H9 (cell line): Measurements from ENCODE around the gene KIAA1671. TPM values are rescaled to one million over a fixed set of nuclear protein-coding genes. Genes with fewer than 3 reads are reported as not detected.

Source experiments
- DNase-seq: peaks from one replicate; pipeline ENCODE4 v3.0.0-alpha.2; 2017
- H2AFZ ChIP-seq: one replicate; pipeline ENCODE4 v1.6.1; 2013; ENCODE audit warnings: mild to moderate bottlenecking, low read length, control low read depth, moderate library complexity
- H2AK5ac ChIP-seq: 2 replicates; pipeline ENCODE4 v1.6.1; 2013; ENCODE audit warnings: low read length, control low read depth, mixed read lengths; ENCODE audit not compliant: insufficient read length
- H2BK120ac ChIP-seq: one replicate; pipeline ENCODE4 v1.6.1; 2013; ENCODE audit warnings: low read depth, mild to moderate bottlenecking, low read length, control low read depth, inconsistent platforms; ENCODE audit not compliant: poor library complexity, severe bottlenecking
- H2BK12ac ChIP-seq: 2 replicates; pipeline ENCODE4 v1.6.1; 2013; ENCODE audit warnings: low read length, control low read depth, mixed read lengths, low read depth; ENCODE audit not compliant: insufficient read length
- H2BK15ac ChIP-seq: 2 replicates; pipeline ENCODE4 v1.6.1; 2013; ENCODE audit warnings: low read depth, low read length, control low read depth
- H2BK20ac ChIP-seq: one replicate; pipeline ENCODE4 v1.6.1; 2013; ENCODE audit warnings: low read depth, mild to moderate bottlenecking, low read length, control low read depth, inconsistent platforms; ENCODE audit not compliant: poor library complexity, severe bottlenecking
- H2BK5ac ChIP-seq: 2 replicates; pipeline ENCODE4 v1.6.1; 2013; ENCODE audit warnings: low read length, control low read depth, mixed read lengths; ENCODE audit not compliant: insufficient read length
- H3K14ac ChIP-seq: 2 replicates; pipeline ENCODE4 v1.6.1; 2013; ENCODE audit warnings: low read length, control low read depth; ENCODE audit not compliant: insufficient read depth
- H3K18ac ChIP-seq: 2 replicates; pipeline ENCODE4 v1.6.1; 2013; ENCODE audit warnings: low read depth, mild to moderate bottlenecking, mixed read lengths, low read length, control low read depth; ENCODE audit not compliant: insufficient read length
- H3K23ac ChIP-seq: 2 replicates; pipeline ENCODE4 v1.6.1; 2013; ENCODE audit warnings: low read length, control low read depth, mixed read lengths, low read depth; ENCODE audit not compliant: insufficient read length
- H3K23me2 ChIP-seq: 2 replicates; pipeline ENCODE4 v1.6.1; 2013; ENCODE audit warnings: low read depth, mild to moderate bottlenecking, mixed read lengths, low read length, control low read depth; ENCODE audit not compliant: insufficient read length, poor library complexity, severe bottlenecking
- H3K27ac ChIP-seq: 2 replicates; pipeline ENCODE4 v1.5.1; 2013; ENCODE audit warnings: low read length, control low read depth, mixed read lengths, low read depth; ENCODE audit not compliant: insufficient read length
- H3K27me3 ChIP-seq: 2 replicates; pipeline ENCODE4 v1.6.1; 2013; ENCODE audit warnings: low read length, control low read depth, inconsistent platforms; ENCODE audit not compliant: insufficient read depth
- H3K4ac ChIP-seq: 2 replicates; pipeline ENCODE4 v1.6.1; 2013; ENCODE audit warnings: low read depth, mild to moderate bottlenecking, control low read depth, inconsistent platforms, low read length, moderate library complexity
- H3K4me1 ChIP-seq: 2 replicates; pipeline ENCODE4 v1.6.1; 2013; ENCODE audit warnings: low read length, control low read depth, inconsistent platforms; ENCODE audit not compliant: insufficient read depth
- H3K4me2 ChIP-seq: 2 replicates; pipeline ENCODE4 v1.6.1; 2013; ENCODE audit warnings: low read length, control low read depth, mixed read lengths; ENCODE audit not compliant: insufficient read length, insufficient read depth
- H3K56ac ChIP-seq: 2 replicates; pipeline ENCODE4 v1.6.1; 2013; ENCODE audit warnings: low read depth, mild to moderate bottlenecking, mixed read lengths, low read length, control low read depth; ENCODE audit not compliant: insufficient read length
- H3K79me1 ChIP-seq: 2 replicates; pipeline ENCODE4 v1.6.1; 2013; ENCODE audit warnings: low read depth, mild to moderate bottlenecking, moderate library complexity, low read length, control low read depth, inconsistent platforms; ENCODE audit not compliant: insufficient read depth, poor library complexity, severe bottlenecking
- H3K79me2 ChIP-seq: 2 replicates; pipeline ENCODE4 v1.6.1; 2013; ENCODE audit warnings: low read length, control low read depth, inconsistent platforms; ENCODE audit not compliant: insufficient read depth
- H3K9ac ChIP-seq: 2 replicates; pipeline ENCODE4 v1.6.1; 2013; ENCODE audit warnings: low read length, control low read depth, mixed read lengths; ENCODE audit not compliant: insufficient read length; ENCODE audit errors: extremely low read depth
- H3K9me3 ChIP-seq: one replicate; pipeline ENCODE4 v1.6.1; 2013; ENCODE audit warnings: low read depth, low read length, inconsistent platforms; ENCODE audit not compliant: control insufficient read depth
- H3T11ph ChIP-seq: one replicate; pipeline ENCODE4 v1.6.1; 2013; ENCODE audit warnings: mild to moderate bottlenecking, low read length, control low read depth, inconsistent platforms
- H4K20me1 ChIP-seq: one replicate; pipeline ENCODE4 v1.6.1; 2013; ENCODE audit not compliant: control insufficient read depth, insufficient read length, insufficient read depth
- H4K5ac ChIP-seq: 2 replicates; pipeline ENCODE4 v1.6.1; 2013; ENCODE audit warnings: low read depth, mild to moderate bottlenecking, mixed read lengths, low read length, control low read depth; ENCODE audit not compliant: insufficient read length
- H4K8ac ChIP-seq: replicated peaks from 2 replicates; pipeline ENCODE4 v1.6.1; 2013; ENCODE audit warnings: low read length, control low read depth, mixed read lengths, low read depth; ENCODE audit not compliant: insufficient read length
- H4K91ac ChIP-seq: 2 replicates; pipeline ENCODE4 v1.6.1; 2013; ENCODE audit warnings: low read depth, mild to moderate bottlenecking, moderate library complexity, mixed read lengths, low read length, control low read depth; ENCODE audit not compliant: insufficient read length
- H3K27ac Mint-ChIP-seq, 3 experiments: 2 replicates in 2 of 3; 3 replicates in 1 of 3; pipeline ENCODE4 v1.8.0; 2020 to 2021; ENCODE audit warnings: mixed read lengths in 3 of 3, mild to moderate bottlenecking in 1 of 3, moderate library complexity in 1 of 3
- H3K27me3 Mint-ChIP-seq: 2 replicates; pipeline ENCODE4 v1.8.0; 2021; ENCODE audit warnings: low read depth, mild to moderate bottlenecking, moderate library complexity, mixed read lengths
- H3K36me3 Mint-ChIP-seq, 3 experiments: 2 replicates in 2 of 3; 3 replicates in 1 of 3; pipeline ENCODE4 v1.8.0; 2020 to 2021; ENCODE audit warnings: low read depth in 3 of 3, mixed read lengths in 3 of 3; ENCODE audit not compliant: insufficient read depth in 1 of 3
- H3K4me1 Mint-ChIP-seq, 2 experiments: 2 replicates each; pipeline ENCODE4 v1.8.0; 2020; ENCODE audit warnings: mixed read lengths in 2 of 2
- H3K4me3 Mint-ChIP-seq, 2 experiments: 2 replicates in 1 of 2; 3 replicates in 1 of 2; pipeline ENCODE4 v1.8.0; 2020 to 2021; ENCODE audit warnings: mild to moderate bottlenecking in 2 of 2, mixed read lengths in 2 of 2, moderate library complexity in 1 of 2
- H3K9me3 Mint-ChIP-seq, 2 experiments: 2 replicates in 1 of 2; 3 replicates in 1 of 2; pipeline ENCODE4 v1.8.0; 2020; ENCODE audit warnings: mild to moderate bottlenecking in 2 of 2, mixed read lengths in 2 of 2, moderate library complexity in 1 of 2
- WGBS: extraction: QIAGEN DNeasy Blood & Tissue Kit; methylation state at CpG from one replicate; pipeline ENCODE4 v1.1.7; 2013; ENCODE audit warnings: missing lambda C conversion rate, low lambda C conversion rate, mixed read lengths; ENCODE audit not compliant: insufficient read length; ENCODE audit errors: extremely low coverage; 5-methylcytosine and 5-hydroxymethylcytosine counted together
- total RNA-seq: library from RNA; stranded (reverse); gene quantifications from 2 replicates; pipeline ENCODE4 v1.2.1, GENCODE V29; 2021
- TF ChIP-seq, protein P1 (sequence below): fragments of 200-600 bp; sonication (generic); conservative IDR thresholded peaks from 3 replicates; pipeline ENCODE4 v1.8.0; 2021; ENCODE audit warnings: antibody characterized with exemption, mild to moderate bottlenecking

The KIAA1671 gene
- total RNA-seq, 1 experiment from 2014 or later: 22.6 TPM

DNA sequence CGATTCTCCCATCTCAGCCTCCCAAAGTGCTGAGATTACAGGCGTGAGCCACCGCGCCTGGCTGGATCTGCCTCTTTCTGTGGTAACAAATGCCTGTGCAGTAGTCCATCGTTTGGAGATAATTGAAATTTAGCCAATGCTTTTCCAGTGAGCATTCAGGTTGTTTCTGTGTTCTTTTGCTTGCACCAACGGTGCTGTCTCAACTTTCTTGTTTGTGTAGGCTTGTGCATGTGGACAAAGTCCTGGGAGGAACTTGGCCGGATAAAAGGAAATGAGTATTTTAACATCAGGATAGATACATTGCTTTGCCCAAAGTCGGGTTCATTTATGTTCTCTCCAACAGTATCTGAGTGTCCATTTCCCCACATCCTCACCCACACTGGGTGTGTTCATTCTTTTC is 85.7 kb downstream of the KIAA1671 start:
- Histone ChIP-seq H3K27me3 (no peaks in the 10 kb centered on the region), H3K79me2 (no peaks in the 10 kb centered on the region), H3K23ac (no peak overlapping the region), H2BK20ac (no peak overlapping the region), H3T11ph (no peak overlapping the region), H3K27ac (no peak overlapping the region), H3K23me2 (no peaks in the 10 kb centered on the region), H3K4me2 (no peak overlapping the region), H3K14ac (no peak overlapping the region), H2BK15ac (no peak overlapping the region), H2BK120ac (no peak overlapping the region), H3K18ac (no peak overlapping the region), H3K9ac (no peak overlapping the region), H2BK5ac (no peak overlapping the region), H2AFZ (no peak overlapping the region), H3K4me1 (no peaks in the 10 kb centered on the region), H3K56ac (no peak overlapping the region), H3K4ac (no peak overlapping the region), H4K91ac (no peak overlapping the region), H4K8ac (no peak overlapping the region), H2BK12ac (no peak overlapping the region), H4K5ac (no peak overlapping the region), H3K9me3 (no peaks in the 10 kb centered on the region), H4K20me1 (no peaks in the 10 kb centered on the region), H3K79me1 (no peaks in the 10 kb centered on the region), H2AK5ac (no peak overlapping the region)
- H3K4me1 Mint-ChIP-seq: peaks cover 0 to 2% of the 10 kb centered on the region in 2 experiments; a peak in 1 of 4 replicates
- no peak overlapping the region for H3K27ac Mint-ChIP-seq
- H3K36me3 Mint-ChIP-seq: peaks cover 6 to 33% (median 31%) of the 10 kb centered on the region in 3 experiments; a peak in 5 of 7 replicates
- no CpG with 5 or more reads among the region's 8 CpGs for WGBS
- H3K27me3 Mint-ChIP-seq: no peaks in the 10 kb centered on the region
- no peak for DNase-seq
- TF ChIP-seq, protein P1, sequence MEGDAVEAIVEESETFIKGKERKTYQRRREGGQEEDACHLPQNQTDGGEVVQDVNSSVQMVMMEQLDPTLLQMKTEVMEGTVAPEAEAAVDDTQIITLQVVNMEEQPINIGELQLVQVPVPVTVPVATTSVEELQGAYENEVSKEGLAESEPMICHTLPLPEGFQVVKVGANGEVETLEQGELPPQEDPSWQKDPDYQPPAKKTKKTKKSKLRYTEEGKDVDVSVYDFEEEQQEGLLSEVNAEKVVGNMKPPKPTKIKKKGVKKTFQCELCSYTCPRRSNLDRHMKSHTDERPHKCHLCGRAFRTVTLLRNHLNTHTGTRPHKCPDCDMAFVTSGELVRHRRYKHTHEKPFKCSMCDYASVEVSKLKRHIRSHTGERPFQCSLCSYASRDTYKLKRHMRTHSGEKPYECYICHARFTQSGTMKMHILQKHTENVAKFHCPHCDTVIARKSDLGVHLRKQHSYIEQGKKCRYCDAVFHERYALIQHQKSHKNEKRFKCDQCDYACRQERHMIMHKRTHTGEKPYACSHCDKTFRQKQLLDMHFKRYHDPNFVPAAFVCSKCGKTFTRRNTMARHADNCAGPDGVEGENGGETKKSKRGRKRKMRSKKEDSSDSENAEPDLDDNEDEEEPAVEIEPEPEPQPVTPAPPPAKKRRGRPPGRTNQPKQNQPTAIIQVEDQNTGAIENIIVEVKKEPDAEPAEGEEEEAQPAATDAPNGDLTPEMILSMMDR: no peak
- H3K4me3 Mint-ChIP-seq: no peak overlapping the region
- H3K9me3 Mint-ChIP-seq: no peaks in the 10 kb centered on the region
